ENCODE data around the gene PFKL.

The PFKL gene

DNA sequence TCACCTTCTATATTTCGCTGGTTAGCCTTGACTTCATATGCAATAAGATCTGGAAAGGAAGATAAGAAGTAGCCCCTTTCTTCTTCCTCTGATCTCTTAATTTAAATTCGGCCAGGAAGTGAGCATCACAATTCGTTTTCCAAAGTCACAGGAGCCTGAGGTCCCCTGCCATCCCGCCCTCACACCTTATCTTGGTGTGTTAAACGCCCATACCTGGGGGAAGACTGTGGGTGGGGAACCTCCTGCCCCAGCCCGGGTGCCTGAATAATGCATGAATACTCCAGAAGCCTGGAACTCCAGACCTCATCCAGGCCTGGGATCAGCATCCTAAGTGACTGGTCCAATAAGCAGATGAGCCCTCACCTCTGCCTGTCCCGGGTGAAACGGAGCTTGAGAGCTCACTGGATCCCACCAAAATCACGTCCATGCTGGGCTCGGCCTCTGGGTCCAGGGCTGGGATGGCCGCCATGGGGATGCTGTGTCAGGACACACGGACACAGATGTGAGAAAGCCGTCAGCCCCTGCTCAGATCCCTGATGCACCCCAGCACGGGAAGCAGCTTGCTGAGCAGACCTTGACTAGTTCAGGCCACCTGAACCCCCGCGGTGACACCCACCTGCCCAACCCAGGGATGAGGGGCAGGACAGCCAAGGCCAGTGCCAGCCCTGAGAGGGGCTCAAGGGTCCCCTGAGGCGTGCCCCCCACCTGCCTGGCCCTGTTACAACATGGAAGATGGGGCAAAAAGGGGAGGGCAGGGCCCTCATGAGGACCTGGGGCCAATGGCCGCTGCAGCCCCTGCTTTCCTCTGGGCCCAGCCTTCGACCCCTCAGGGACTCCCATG lies 38.8 kb upstream of the PFKL start:
- no peaks in the 10 kb centered on the region for H3K27me3 ChIP-seq (ENCODE audit: insufficient read depth, poor library complexity, severe bottlenecking)
- H3K27ac ChIP-seq (replicated peaks) = no peak overlapping the region
- DNase-seq (ENCODE audit: low read depth in 1 of 2, low spot score in 1 of 2) = no peak
- H3K4me3 ChIP-seq (replicated peaks; ENCODE audit: insufficient read depth, low read length) = no peak overlapping the region
- TF ChIP-seq POLR2AphosphoS5 (IDR thresholded peaks at IDR 0.05; ENCODE audit: low read depth) = no peak
- TF ChIP-seq SPI1 (IDR thresholded peaks at IDR 0.05; ENCODE audit: borderline replicate concordance, low read depth) = no peak
- TF ChIP-seq, protein P1, sequence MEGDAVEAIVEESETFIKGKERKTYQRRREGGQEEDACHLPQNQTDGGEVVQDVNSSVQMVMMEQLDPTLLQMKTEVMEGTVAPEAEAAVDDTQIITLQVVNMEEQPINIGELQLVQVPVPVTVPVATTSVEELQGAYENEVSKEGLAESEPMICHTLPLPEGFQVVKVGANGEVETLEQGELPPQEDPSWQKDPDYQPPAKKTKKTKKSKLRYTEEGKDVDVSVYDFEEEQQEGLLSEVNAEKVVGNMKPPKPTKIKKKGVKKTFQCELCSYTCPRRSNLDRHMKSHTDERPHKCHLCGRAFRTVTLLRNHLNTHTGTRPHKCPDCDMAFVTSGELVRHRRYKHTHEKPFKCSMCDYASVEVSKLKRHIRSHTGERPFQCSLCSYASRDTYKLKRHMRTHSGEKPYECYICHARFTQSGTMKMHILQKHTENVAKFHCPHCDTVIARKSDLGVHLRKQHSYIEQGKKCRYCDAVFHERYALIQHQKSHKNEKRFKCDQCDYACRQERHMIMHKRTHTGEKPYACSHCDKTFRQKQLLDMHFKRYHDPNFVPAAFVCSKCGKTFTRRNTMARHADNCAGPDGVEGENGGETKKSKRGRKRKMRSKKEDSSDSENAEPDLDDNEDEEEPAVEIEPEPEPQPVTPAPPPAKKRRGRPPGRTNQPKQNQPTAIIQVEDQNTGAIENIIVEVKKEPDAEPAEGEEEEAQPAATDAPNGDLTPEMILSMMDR (IDR thresholded peaks at IDR 0.05; ENCODE audit: insufficient read depth, low read length) = no peak
- TF ChIP-seq, protein P2, sequence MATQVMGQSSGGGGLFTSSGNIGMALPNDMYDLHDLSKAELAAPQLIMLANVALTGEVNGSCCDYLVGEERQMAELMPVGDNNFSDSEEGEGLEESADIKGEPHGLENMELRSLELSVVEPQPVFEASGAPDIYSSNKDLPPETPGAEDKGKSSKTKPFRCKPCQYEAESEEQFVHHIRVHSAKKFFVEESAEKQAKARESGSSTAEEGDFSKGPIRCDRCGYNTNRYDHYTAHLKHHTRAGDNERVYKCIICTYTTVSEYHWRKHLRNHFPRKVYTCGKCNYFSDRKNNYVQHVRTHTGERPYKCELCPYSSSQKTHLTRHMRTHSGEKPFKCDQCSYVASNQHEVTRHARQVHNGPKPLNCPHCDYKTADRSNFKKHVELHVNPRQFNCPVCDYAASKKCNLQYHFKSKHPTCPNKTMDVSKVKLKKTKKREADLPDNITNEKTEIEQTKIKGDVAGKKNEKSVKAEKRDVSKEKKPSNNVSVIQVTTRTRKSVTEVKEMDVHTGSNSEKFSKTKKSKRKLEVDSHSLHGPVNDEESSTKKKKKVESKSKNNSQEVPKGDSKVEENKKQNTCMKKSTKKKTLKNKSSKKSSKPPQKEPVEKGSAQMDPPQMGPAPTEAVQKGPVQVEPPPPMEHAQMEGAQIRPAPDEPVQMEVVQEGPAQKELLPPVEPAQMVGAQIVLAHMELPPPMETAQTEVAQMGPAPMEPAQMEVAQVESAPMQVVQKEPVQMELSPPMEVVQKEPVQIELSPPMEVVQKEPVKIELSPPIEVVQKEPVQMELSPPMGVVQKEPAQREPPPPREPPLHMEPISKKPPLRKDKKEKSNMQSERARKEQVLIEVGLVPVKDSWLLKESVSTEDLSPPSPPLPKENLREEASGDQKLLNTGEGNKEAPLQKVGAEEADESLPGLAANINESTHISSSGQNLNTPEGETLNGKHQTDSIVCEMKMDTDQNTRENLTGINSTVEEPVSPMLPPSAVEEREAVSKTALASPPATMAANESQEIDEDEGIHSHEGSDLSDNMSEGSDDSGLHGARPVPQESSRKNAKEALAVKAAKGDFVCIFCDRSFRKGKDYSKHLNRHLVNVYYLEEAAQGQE (IDR thresholded peaks at IDR 0.05; ENCODE audit: insufficient replicate concordance, low read depth) = no peak
- TF ChIP-seq GABPA (IDR thresholded peaks at IDR 0.05; ENCODE audit: low read depth) = no peak

DNA sequence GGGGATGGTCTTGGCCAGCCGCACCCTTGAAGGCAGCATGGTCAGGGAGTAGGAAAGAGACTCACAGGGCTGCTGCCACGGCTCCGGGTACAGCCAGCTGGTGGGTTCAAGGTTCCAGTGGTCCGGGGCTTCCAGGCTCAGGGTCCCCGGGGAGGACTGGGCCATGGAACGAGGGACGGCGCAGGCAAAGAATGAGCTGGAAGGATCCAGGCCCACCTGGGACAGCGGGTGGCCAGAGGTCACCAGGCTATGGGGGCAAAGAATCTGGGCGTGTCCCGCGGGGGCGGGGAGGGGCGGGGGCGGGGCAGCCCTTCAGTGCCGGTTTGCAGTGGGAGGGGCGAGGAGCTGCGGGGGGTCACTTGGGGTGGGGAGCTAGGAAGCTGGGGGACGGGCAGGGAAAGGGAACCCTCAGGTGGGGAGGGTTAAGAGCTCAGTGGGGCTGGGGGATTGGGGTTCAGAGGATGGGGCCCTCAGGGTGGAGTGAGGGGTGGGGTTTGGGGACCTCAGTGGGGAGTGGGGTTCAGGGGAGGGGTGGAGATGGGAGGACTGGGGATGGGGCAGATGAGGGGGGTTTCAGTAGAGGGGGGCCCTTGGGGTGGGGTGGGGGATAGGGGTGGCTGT lies 38.1 kb upstream of the PFKL start, which contains the start of gene DNMT3L:
Gene DNMT3L, minus strand, starts transcription at position 223 of the 621 bp plus-strand sequence. CDS start 638 bp downstream, outside the sequence.
- Histone ChIP-seq H3K27ac (replicated peaks) (no peak within 1 kb of the TSS), H3K27me3 (ENCODE audit: insufficient read depth, poor library complexity, severe bottlenecking) (no peaks in the 10 kb centered on the region), H3K4me3 (replicated peaks; ENCODE audit: insufficient read depth, low read length) (no peak within 1 kb of the TSS)
- no peak for TF ChIP-seq GABPA (IDR thresholded peaks at IDR 0.05; ENCODE audit: low read depth)
- TF ChIP-seq, protein P1 (IDR thresholded peaks at IDR 0.05; ENCODE audit: insufficient read depth, low read length) = no peak
- TF ChIP-seq, protein P2 (IDR thresholded peaks at IDR 0.05; ENCODE audit: insufficient replicate concordance, low read depth) = no peak
- TF ChIP-seq SPI1 (IDR thresholded peaks at IDR 0.05; ENCODE audit: borderline replicate concordance, low read depth) = no peak
- no peak for TF ChIP-seq POLR2AphosphoS5 (IDR thresholded peaks at IDR 0.05; ENCODE audit: low read depth)
- no peak for DNase-seq (ENCODE audit: low read depth in 1 of 2, low spot score in 1 of 2)

DNA sequence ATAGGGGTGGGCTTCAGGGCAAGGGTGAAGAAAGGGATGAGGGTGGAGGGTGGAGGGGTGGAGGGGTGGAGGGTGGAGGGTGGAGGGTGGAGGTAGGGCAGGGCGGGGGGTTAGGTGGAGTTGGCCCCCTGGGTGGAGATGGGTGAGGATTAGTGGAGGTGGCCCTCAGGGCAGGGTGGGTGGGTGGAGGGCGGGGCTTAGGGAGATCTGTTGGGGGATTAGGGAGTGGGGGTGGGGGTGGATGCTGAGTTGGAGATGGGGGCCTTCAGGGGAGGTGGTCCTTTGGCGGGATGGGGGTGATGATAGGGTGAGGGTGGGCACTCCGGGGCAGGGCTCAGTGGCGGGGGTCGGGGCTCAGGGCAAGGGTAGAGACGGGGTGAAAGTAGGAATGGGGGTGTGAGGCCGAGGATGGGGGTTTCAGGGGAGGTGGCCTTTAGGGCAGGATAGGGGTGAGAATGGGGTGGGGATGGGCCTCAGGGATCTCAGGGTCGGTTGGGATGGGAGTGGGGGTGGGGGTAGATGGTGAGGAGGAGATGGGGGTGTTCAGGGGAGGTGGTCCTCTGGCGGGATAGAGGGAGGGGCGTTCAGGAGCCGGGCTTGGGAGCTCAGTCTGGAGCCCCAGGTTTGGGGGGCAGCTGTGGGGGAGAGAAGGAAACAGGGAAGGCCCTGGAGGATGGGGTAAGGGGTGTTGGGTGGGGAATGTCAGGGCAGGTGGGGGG lies 37.4 kb upstream of the PFKL start:
- Histone ChIP-seq H3K4me3 (replicated peaks; ENCODE audit: insufficient read depth, low read length) (no peak overlapping the region), H3K27me3 (ENCODE audit: insufficient read depth, poor library complexity, severe bottlenecking) (no peaks in the 10 kb centered on the region), H3K27ac (replicated peaks) (no peak overlapping the region)
- DNase-seq (ENCODE audit: low read depth in 1 of 2, low spot score in 1 of 2) = no peak
- TF ChIP-seq GABPA (IDR thresholded peaks at IDR 0.05; ENCODE audit: low read depth) (no peak), POLR2AphosphoS5 (IDR thresholded peaks at IDR 0.05; ENCODE audit: low read depth) (no peak), SPI1 (IDR thresholded peaks at IDR 0.05; ENCODE audit: borderline replicate concordance, low read depth) (no peak)
- TF ChIP-seq, protein P2 (IDR thresholded peaks at IDR 0.05; ENCODE audit: insufficient replicate concordance, low read depth) = no peak
- TF ChIP-seq, protein P1 (IDR thresholded peaks at IDR 0.05; ENCODE audit: insufficient read depth, low read length) = no peak

Data from HL-60 (cell line).